Fibroblast of lung (primary cell): Measurements from ENCODE around the gene SDK1. TPM values are rescaled to one million over a fixed set of nuclear protein-coding genes. Genes with fewer than 3 reads are reported as not detected.
A peak's percentile ranks its signal among the peaks of the same experiment; 100 is the strongest.

Experiments used
- DNase-seq, 2 donors: peaks; one replicate each; pipeline versions ENCODE4 v3.0.0 to v3.0.0-alpha.2; 2010; ENCODE audit warnings: low read depth in 2 of 2
- H2AFZ ChIP-seq: 2 replicates; pipeline ENCODE4 v1.5.1; 2012; ENCODE audit warnings: low read length, control low read depth, inconsistent platforms
- H3K27ac ChIP-seq: 2 replicates; pipeline ENCODE4 v1.5.1; 2011; ENCODE audit warnings: low read length, control low read depth; ENCODE audit not compliant: insufficient read depth
- H3K27me3 ChIP-seq: 2 replicates; pipeline ENCODE4 v1.5.1; 2011; ENCODE audit warnings: mild to moderate bottlenecking, low read length; ENCODE audit not compliant: control insufficient read depth, insufficient read depth
- H3K36me3 ChIP-seq: 2 replicates; pipeline ENCODE4 v1.5.1; 2011; ENCODE audit warnings: low read length; ENCODE audit not compliant: control insufficient read depth, insufficient read depth
- H3K4me1 ChIP-seq: 2 replicates; pipeline ENCODE4 v1.5.1; 2011; ENCODE audit warnings: low read length; ENCODE audit not compliant: control insufficient read depth, insufficient read depth; ENCODE audit errors: extremely low read depth
- H3K4me2 ChIP-seq: 2 replicates; pipeline ENCODE4 v1.5.1; 2011; ENCODE audit warnings: low read length, control low read depth; ENCODE audit not compliant: insufficient read depth; ENCODE audit errors: extremely low read depth
- H3K4me3 ChIP-seq, 4 experiments: fragments of 200-600 bp in 1 of 4; sonication (generic) in 1 of 4; replicated peaks in 1 of 4; 2 replicates each; pipeline ENCODE4 v1.5.1; 2011 to 2016; ENCODE audit warnings: low read length in 4 of 4, low read depth in 3 of 4, mild to moderate bottlenecking in 3 of 4, control low read depth in 2 of 4, inconsistent platforms in 1 of 4, mixed read lengths in 1 of 4; ENCODE audit not compliant: insufficient read depth in 1 of 4; ENCODE audit errors: control extremely low read depth in 1 of 4
- H3K79me2 ChIP-seq: 2 replicates; pipeline ENCODE4 v1.5.1; 2012; ENCODE audit warnings: mild to moderate bottlenecking, low read length, inconsistent platforms; ENCODE audit not compliant: control insufficient read depth, insufficient read depth
- H3K9ac ChIP-seq: 2 replicates; pipeline ENCODE4 v1.5.1; 2011; ENCODE audit warnings: mild to moderate bottlenecking, low read length, control low read depth; ENCODE audit not compliant: insufficient read depth
- H3K9me3 ChIP-seq: 2 replicates; pipeline ENCODE4 v1.5.1; 2012; ENCODE audit warnings: low read depth, low read length; ENCODE audit not compliant: control insufficient read depth, insufficient read depth
- H4K20me1 ChIP-seq: 2 replicates; pipeline ENCODE4 v1.5.1; 2011; ENCODE audit warnings: low read length; ENCODE audit not compliant: control insufficient read depth, insufficient read depth; ENCODE audit errors: extremely low read depth
- CTCF ChIP-seq, 2 donors: IDR thresholded peaks in 1 of 2; conservative IDR thresholded peaks in 1 of 2; 1 replicate in 1 of 2; 2 replicates in 1 of 2; pipeline ENCODE4 v1.5.1; 2011 to 2012; ENCODE audit warnings: low read length in 2 of 2, control low read depth in 1 of 2, inconsistent platforms in 1 of 2, low read depth in 1 of 2, mild to moderate bottlenecking in 1 of 2
- EZH2 ChIP-seq: IDR thresholded peaks from 2 replicates; pipeline ENCODE4 v1.5.1; 2012; ENCODE audit warnings: low read length, control low read depth, mild to moderate bottlenecking; ENCODE audit errors: missing control alignments
- polyA plus RNA-seq, 2 donors: library from polyadenylated mRNA; depleted of rRNA in 1 of 2; stranded (reverse) in 1 of 2; unstranded in 1 of 2; fragments of >200 nt; gene quantifications; 2 replicates each; pipeline ENCODE4 v1.2.1, GENCODE V29; 2011 to 2012; ENCODE audit warnings: missing spikeins in 1 of 2
- total RNA-seq: library from RNA; depleted of rRNA; stranded (reverse); fragments of >200 nt; gene quantifications from 2 replicates; pipeline ENCODE4 v1.2.1, GENCODE V29; 2014

SDK1 gene
- total and polyA plus RNA-seq, 2 donors (not counting 1 experiment from before 2014, with no cell fraction given), result 1.0 to 8.6 TPM

GRCh38 chr7:3438352-3438751 is 137.3 kb downstream of the SDK1 start:
- no peak overlapping the region for H3K4me2 ChIP-seq
- H3K4me3 ChIP-seq, result no peak overlapping the region
- DNase-seq, result no peak
- no peak overlapping the region for H2AFZ ChIP-seq
- H3K4me1 ChIP-seq, result no peaks in the 10 kb centered on the region
- no peaks in the 10 kb centered on the region for H3K36me3 ChIP-seq
- H3K9ac ChIP-seq, result no peak overlapping the region
- TF ChIP-seq EZH2, result no peak
- no peaks in the 10 kb centered on the region for H3K9me3 ChIP-seq
- H4K20me1 ChIP-seq, result no peaks in the 10 kb centered on the region
- no peaks in the 10 kb centered on the region for H3K27me3 ChIP-seq
- H3K79me2 ChIP-seq, result no peaks in the 10 kb centered on the region
- H3K27ac ChIP-seq, result no peak overlapping the region

GRCh38 chr7:3439333-3440030 is 138.4 kb downstream of the SDK1 start:
- no peak for TF ChIP-seq CTCF (conservative IDR thresholded peaks at IDR 0.05 in 1 of 2, IDR thresholded peaks at IDR 0.05 in 1 of 2; ENCODE audit: low read depth in 1 of 2, low read length in 2 of 2)
- no peak for TF ChIP-seq EZH2
- Histone ChIP-seq H3K9me3 (no peaks in the 10 kb centered on the region), H3K27me3 (no peaks in the 10 kb centered on the region), H3K4me3 (no peak overlapping the region), H3K4me2 (no peak overlapping the region), H3K4me1 (no peaks in the 10 kb centered on the region), H4K20me1 (no peaks in the 10 kb centered on the region), H3K79me2 (no peaks in the 10 kb centered on the region), H3K9ac (no peak overlapping the region), H2AFZ (no peak overlapping the region), H3K36me3 (no peaks in the 10 kb centered on the region), H3K27ac (no peak overlapping the region)
- DNase-seq, result peak; percentile 98 to 99

GRCh38 chr7:3440509-3440908 is 139.5 kb downstream of the SDK1 start:
- Histone ChIP-seq H3K9me3 (no peaks in the 10 kb centered on the region), H2AFZ (no peak overlapping the region), H3K27me3 (no peaks in the 10 kb centered on the region), H3K4me3 (no peak overlapping the region), H3K4me2 (no peak overlapping the region), H3K4me1 (no peaks in the 10 kb centered on the region), H3K27ac (no peak overlapping the region), H3K79me2 (no peaks in the 10 kb centered on the region), H3K36me3 (no peaks in the 10 kb centered on the region), H3K9ac (no peak overlapping the region), H4K20me1 (no peaks in the 10 kb centered on the region)
- DNase-seq, result no peak
- TF ChIP-seq CTCF (conservative IDR thresholded peaks at IDR 0.05 in 1 of 2, IDR thresholded peaks at IDR 0.05 in 1 of 2; ENCODE audit: low read depth in 1 of 2, low read length in 2 of 2) (no peak), EZH2 (no peak)
